HepG2 (cell line): ENCODE measurements around the gene TMEM232. TPM values are rescaled to one million over a fixed set of nuclear protein-coding genes. Genes with fewer than 3 reads are reported as not detected.

ENCODE experiments used
- ATAC-seq: fragments of 200-7000 bp; cut with Tn5 transposase; 3 replicates; pipeline ENCODE4 v1.9.1; 2020; ENCODE audit warnings: mild to moderate bottlenecking, moderate library complexity
- BruUV-seq: library from RNA; stranded (reverse); fragments of 400-500 nt; replicated peaks from 2 replicates; lab custom pipeline; 2021; lab: Mats Ljungman, UMichigan
- CTCF ChIA-PET: fragments of 300-600 bp; formaldehyde crosslinking; extraction: SDS; loops from one replicate; lab custom pipeline; 2021; ENCODE audit warnings: low total read pairs, inconsistent platforms, low intra/inter-chr PET ratio; lab: Yijun Ruan, JAX
- POLR2A ChIA-PET: fragments of 350-600 bp; sonication (Branson Sonifier 250); formaldehyde crosslinking; loops from one replicate; lab custom pipeline; 2020; ENCODE audit warnings: antibody characterized with exemption, inconsistent platforms; lab: Yijun Ruan, JAX
- DNase-seq: peaks from one replicate; pipeline ENCODE4 v3.0.0-alpha.2; 2015; ENCODE audit warnings: low spot score
- FAIRE-seq: peaks from 3 replicates; lab custom pipeline; 2011; peaks lifted over from hg19 to GRCh38; lab: Jason Lieb, UNC
- H2AFZ ChIP-seq: one replicate; pipeline ENCODE4 v1.6.1; 2011; ENCODE audit warnings: low read length, inconsistent platforms
- H3K27ac ChIP-seq: fragments of 300-600 bp; 3 replicates; pipeline ENCODE4 v1.8.0; 2011; ENCODE audit warnings: mixed run types, mild to moderate bottlenecking, mixed read lengths, low read length, inconsistent platforms; ENCODE audit not compliant: insufficient read depth; ENCODE audit errors: extremely low read length
- H3K27me3 ChIP-seq, 2 experiments: fragments of 200-600 bp in 1 of 2; 2 replicates in 1 of 2; 3 replicates in 1 of 2; pipeline versions ENCODE4 v1.6.0 to v1.8.0; 2011; ENCODE audit warnings: low read length in 2 of 2, mild to moderate bottlenecking in 2 of 2, moderate library complexity in 2 of 2, inconsistent platforms in 1 of 2; ENCODE audit not compliant: insufficient read depth in 2 of 2, control insufficient read depth in 1 of 2
- H3K36me3 ChIP-seq, 2 experiments: fragments of 200-600 bp in 1 of 2; replicated peaks in 1 of 2; 2 replicates in 1 of 2; 3 replicates in 1 of 2; pipeline versions ENCODE4 v1.5.1 to v1.8.0; 2011; ENCODE audit warnings: low read length in 2 of 2, inconsistent platforms in 1 of 2; ENCODE audit not compliant: insufficient read depth in 2 of 2, control insufficient read depth in 1 of 2
- H3K4me1 ChIP-seq: 2 replicates; pipeline ENCODE4 v1.5.1; 2012; ENCODE audit warnings: low read length, inconsistent platforms; ENCODE audit not compliant: insufficient read depth
- H3K4me2 ChIP-seq: 2 replicates; pipeline ENCODE4 v1.6.0; 2011; ENCODE audit warnings: low read depth, low read length, inconsistent platforms
- H3K4me3 ChIP-seq, 3 experiments: fragments of 200-600 bp in 1 of 3; sonication (generic), shearing (Covaris generic) in 1 of 3; replicated peaks in 1 of 3; 2 replicates each; pipeline ENCODE4 v1.5.1; 2011 to 2016; ENCODE audit warnings: low read length in 3 of 3, inconsistent platforms in 2 of 3, low read depth in 2 of 3, mild to moderate bottlenecking in 2 of 3, control low read depth in 1 of 3, mixed read lengths in 1 of 3; ENCODE audit not compliant: insufficient read depth in 1 of 3
- H3K79me2 ChIP-seq: one replicate; pipeline ENCODE4 v1.6.1; 2011; ENCODE audit warnings: low read length, inconsistent platforms; ENCODE audit not compliant: insufficient read depth
- H3K9ac ChIP-seq: 2 replicates; pipeline ENCODE4 v1.6.0; 2011; ENCODE audit warnings: mild to moderate bottlenecking, low read depth, low read length, inconsistent platforms; ENCODE audit not compliant: insufficient read depth
- H3K9me3 ChIP-seq: 2 replicates; pipeline ENCODE4 v1.5.1; 2012; ENCODE audit warnings: mild to moderate bottlenecking, low read length
- H4K20me1 ChIP-seq: 2 replicates; pipeline ENCODE4 v1.6.0; 2011; ENCODE audit warnings: inconsistent platforms, mild to moderate bottlenecking, low read length, moderate library complexity; ENCODE audit not compliant: insufficient read depth
- ATRX ChIP-seq: sonication (generic); formaldehyde crosslinking; IDR thresholded peaks from 2 replicates; pipeline ENCODE4 v1.4.0; 2020; ENCODE audit warnings: missing genetic modification reagents, borderline replicate concordance
- EEA1 ChIP-seq: sonication (generic); formaldehyde crosslinking; IDR thresholded peaks from 2 replicates; pipeline ENCODE4 v1.5.1; 2020; ENCODE audit warnings: mild to moderate bottlenecking, missing genetic modification reagents, borderline replicate concordance
- ESRRA ChIP-seq: sonication (generic); formaldehyde crosslinking; IDR thresholded peaks from 2 replicates; pipeline ENCODE4 v1.5.1; 2020; ENCODE audit warnings: mild to moderate bottlenecking, low read depth, missing genetic modification reagents
- FLYWCH1 ChIP-seq: sonication (generic); formaldehyde crosslinking; IDR thresholded peaks from 2 replicates; pipeline ENCODE4 v1.8.1; 2023; ENCODE audit warnings: mild to moderate bottlenecking, missing genetic modification reagents
- FOXJ3 ChIP-seq: sonication (generic); formaldehyde crosslinking; IDR thresholded peaks from 2 replicates; pipeline ENCODE4 v1.4.0; 2020; ENCODE audit warnings: missing genetic modification reagents, mild to moderate bottlenecking, borderline replicate concordance
- PPARG ChIP-seq: conservative IDR thresholded peaks from 2 replicates; pipeline ENCODE4 v1.6.1; 2016; ENCODE audit warnings: missing biosample characterization, missing genetic modification reagents
- ZBTB49 ChIP-seq: sonication (generic); formaldehyde crosslinking; IDR thresholded peaks from 2 replicates; pipeline ENCODE4 v1.4.0; 2020; ENCODE audit warnings: missing genetic modification reagents, borderline replicate concordance
- ZHX1 ChIP-seq: sonication (generic); formaldehyde crosslinking; IDR thresholded peaks from 2 replicates; pipeline ENCODE4 v1.8.1; 2022; ENCODE audit warnings: low read depth, mild to moderate bottlenecking, missing genetic modification reagents
- ZNF124 ChIP-seq: sonication (generic); formaldehyde crosslinking; IDR thresholded peaks from 2 replicates; pipeline ENCODE4 v1.4.0; 2020; ENCODE audit warnings: missing genetic modification reagents
- ZNF362 ChIP-seq: sonication (generic); formaldehyde crosslinking; IDR thresholded peaks from 2 replicates; pipeline ENCODE4 v1.4.0; 2020; ENCODE audit warnings: missing genetic modification reagents, mild to moderate bottlenecking, borderline replicate concordance
- ZNF468 ChIP-seq: sonication (generic); formaldehyde crosslinking; IDR thresholded peaks from 2 replicates; pipeline ENCODE4 v1.8.0; 2022; ENCODE audit warnings: mild to moderate bottlenecking, moderate library complexity, missing genetic modification reagents
- ZNF597 ChIP-seq: sonication (generic); formaldehyde crosslinking; IDR thresholded peaks from 2 replicates; pipeline ENCODE4 v1.5.0; 2020; ENCODE audit warnings: missing genetic modification reagents
- ZNF619 ChIP-seq: sonication (generic); formaldehyde crosslinking; IDR thresholded peaks from 2 replicates; pipeline ENCODE4 v1.4.0; 2020; ENCODE audit warnings: mild to moderate bottlenecking, missing genetic modification reagents
- ZNF761 ChIP-seq: sonication (generic); formaldehyde crosslinking; conservative IDR thresholded peaks from 2 replicates; pipeline ENCODE4 v1.4.0; 2020; ENCODE audit warnings: mild to moderate bottlenecking, missing genetic modification reagents
- WGBS: methylation state at CpG from one replicate; pipeline ENCODE4 v1.1.6; 2017; ENCODE audit warnings: low lambda C conversion rate; 5-methylcytosine and 5-hydroxymethylcytosine counted together
- in situ Hi-C: cut with HindIII; loops from 2 replicates; pipeline ENCODE4 v1.10.0; 2017; ENCODE audit warnings: low pct_unique_long_range_greater_than_20kb; ENCODE audit not compliant: extremely low pct_ligation_motif_present
- intact Hi-C: fragments of 100-400 bp; cut with micrococcal nuclease; formaldehyde crosslinking; loops from one replicate; pipeline ENCODE4 v1.10.0; 2022; ENCODE audit not compliant: unreplicated experiment
- polyA plus RNA-seq, 8 experiments: library from polyadenylated mRNA; depleted of rRNA in 3 of 8; stranded (reverse) in 7 of 8; unstranded in 1 of 8; fragments of >200 nt; fragmentation: Illumina TruSeq in 4 of 8; extraction: Trizol in 4 of 8; gene quantifications; 2 replicates each; pipeline versions ENCODE4 v1.2.1 to v1.2.3, GENCODE V29; 2011 to 2016; ENCODE audit warnings: low read depth in 4 of 8, missing spikeins in 1 of 8, mixed read lengths in 1 of 8; ENCODE audit not compliant: insufficient read depth in 1 of 8
- total RNA-seq, 5 experiments: library from RNA; depleted of rRNA; stranded (reverse); fragments of >200 nt; fragmentation: Illumina TruSeq; extraction: Trizol; gene quantifications; 2 replicates each; pipeline ENCODE4 v1.2.3, GENCODE V29; 2016; ENCODE audit warnings: low read depth in 1 of 5
- TF ChIP-seq, protein P1 (sequence below): sonication (generic); formaldehyde crosslinking; IDR thresholded peaks from 2 replicates; pipeline ENCODE4 v1.5.1; 2020; ENCODE audit warnings: missing genetic modification reagents, mild to moderate bottlenecking, borderline replicate concordance

Gene TMEM232
- total and polyA plus RNA-seq, 2 of the 13 experiments (the other 11 are each of a cell fraction or from before 2014, with no cell fraction given) = 0.29 to 0.71 TPM

GRCh38 chr5:110736753-110737152, 10.3 kb upstream of the TMEM232 start:
- Histone ChIP-seq H3K4me2 (peak overlapping the region; percentile 44), H3K79me2 (peaks cover 2% of the 10 kb centered on the region), H3K9ac (no peak overlapping the region), H4K20me1 (no peaks in the 10 kb centered on the region), H3K4me3 (no peak overlapping the region), H2AFZ (peak overlapping the region; percentile 61), H3K36me3 (no peaks in the 10 kb centered on the region), H3K9me3 (no peaks in the 10 kb centered on the region), H3K4me1 (peaks cover 11% of the 10 kb centered on the region), H3K27me3 (no peaks in the 10 kb centered on the region; a peak in 2 of 5 replicates), H3K27ac (no peak overlapping the region)
- DNase-seq (no peak), FAIRE-seq (no peak), ATAC-seq (no peak)
- ChIA-PET CTCF (no interaction called here), POLR2A (no interaction called here)
- TF ChIP-seq, protein P1, sequence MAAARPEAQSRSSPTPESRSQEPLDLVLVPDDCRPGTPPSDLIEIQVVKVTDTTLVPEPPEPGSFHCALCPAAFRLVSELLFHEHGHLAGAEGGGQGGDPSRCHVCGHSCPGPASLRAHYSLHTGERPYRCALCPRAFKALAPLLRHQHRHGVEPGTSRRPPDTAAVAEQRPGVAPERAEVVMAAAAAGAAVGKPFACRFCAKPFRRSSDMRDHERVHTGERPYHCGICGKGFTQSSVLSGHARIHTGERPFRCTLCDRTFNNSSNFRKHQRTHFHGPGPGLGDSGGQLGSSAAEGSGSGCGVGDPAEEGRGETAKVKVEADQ (CRISPR knock-in tag) = no peak
- TF ChIP-seq FOXJ3 (CRISPR knock-in tag) = no peak
- TF ChIP-seq FLYWCH1 (CRISPR knock-in tag) = no peak
- no peak for TF ChIP-seq ZNF597 (CRISPR knock-in tag)
- TF ChIP-seq PPARG (CRISPR knock-in tag) = no peak
- TF ChIP-seq ATRX (CRISPR knock-in tag) = no peak
- TF ChIP-seq ZNF124 (CRISPR knock-in tag) = no peak
- no peak for TF ChIP-seq ZNF619 (CRISPR knock-in tag)
- no peak for TF ChIP-seq ESRRA (CRISPR knock-in tag)
- no peak for TF ChIP-seq EEA1 (CRISPR knock-in tag)
- TF ChIP-seq ZHX1 (CRISPR knock-in tag) = no peak
- TF ChIP-seq ZNF362 = no peak
- no peak for TF ChIP-seq ZNF468 (CRISPR knock-in tag)
- TF ChIP-seq ZNF761 = no peak
- no peak for TF ChIP-seq ZBTB49 (CRISPR knock-in tag)
- intact Hi-C loops (loop anchor here (10.0 kb wide), 1 partner anchor 668 kb away; no protein-coding TSS in a partner anchor), in situ Hi-C loops (no loop called here)
- BruUV-seq = no TSS peak
- 7% methylated on average over 3 of the region's 3 CpGs for WGBS
